Left kidney (tissue), 1 donor: ENCODE results near the gene EIF1AD. TPM values are rescaled to one million over a fixed set of nuclear protein-coding genes. Genes with fewer than 3 reads are reported as not detected.

Source experiments
- polyA plus RNA-seq: library from polyadenylated mRNA; unstranded; fragments of 120-200 nt; gene quantifications from one replicate; pipeline ENCODE4 v1.2.1, GENCODE V29; 2013; ENCODE audit not compliant: insufficient read length

Gene EIF1AD
- polyA plus RNA-seq, 1 donor, result 31.7 TPM

Other genes with a start within 250 kb of the EIF1AD start
- gene AP5B1, start 221.2 kb downstream of the EIF1AD start, polyA plus RNA-seq, result 7.6 TPM
- 11.0 TPM for gene OVOL1, start 215.1 kb downstream of the EIF1AD start, polyA plus RNA-seq
- gene SNX32, start 168.2 kb downstream of the EIF1AD start, polyA plus RNA-seq, result 2.6 TPM
- gene CFL1, start 144.0 kb downstream of the EIF1AD start, polyA plus RNA-seq, result 688 TPM
- gene MUS81, start 141.7 kb downstream of the EIF1AD start, polyA plus RNA-seq, result 48.3 TPM
- 102 TPM for gene EFEMP2, start 129.4 kb downstream of the EIF1AD start, polyA plus RNA-seq
- gene CTSW, start 122.3 kb downstream of the EIF1AD start, polyA plus RNA-seq, result 1.4 TPM
- gene FIBP, start 113.7 kb downstream of the EIF1AD start, polyA plus RNA-seq, result 96.0 TPM
- gene CCDC85B, start 111.5 kb downstream of the EIF1AD start, polyA plus RNA-seq, result 5.0 TPM
- gene FOSL1, start 101.8 kb downstream of the EIF1AD start, polyA plus RNA-seq, result not detected
- gene C11orf68, start 83.1 kb downstream of the EIF1AD start, polyA plus RNA-seq, result 30.6 TPM
- 65.8 TPM for gene DRAP1, start 82.7 kb downstream of the EIF1AD start, polyA plus RNA-seq
- gene TSGA10IP, start 56.7 kb downstream of the EIF1AD start, polyA plus RNA-seq, result 0.23 TPM
- gene SART1, start 40.4 kb downstream of the EIF1AD start, polyA plus RNA-seq, result 48.6 TPM
- gene BANF1, start 346 bp upstream of the EIF1AD start, polyA plus RNA-seq, result 233 TPM
- gene CST6, start 9.9 kb upstream of the EIF1AD start, polyA plus RNA-seq, result not detected
- gene CATSPER1, start 24.3 kb upstream of the EIF1AD start, polyA plus RNA-seq, result not detected
- gene GAL3ST3, start 47.0 kb upstream of the EIF1AD start, polyA plus RNA-seq, result 3.8 TPM
- 260 TPM for gene SF3B2, start 50.2 kb upstream of the EIF1AD start, polyA plus RNA-seq
- 61.5 TPM for gene PACS1, start 68.1 kb upstream of the EIF1AD start, polyA plus RNA-seq